Upper lobe of right lung (tissue), 1 donor: Measurements from ENCODE around the gene RBM39. TPM values are rescaled to one million over a fixed set of nuclear protein-coding genes. Genes with fewer than 3 reads are reported as not detected.

Source experiments
- ATAC-seq: fragments of 200-7000 bp; cut with Tn5 transposase; one replicate; pipeline ENCODE4 v1.9.1; 2020; ENCODE audit warnings: mild to moderate bottlenecking, moderate library complexity
- DNase-seq: peaks from one replicate; pipeline ENCODE4 v3.0.0-alpha.2; 2020
- H3K27ac ChIP-seq: fragments of 200-600 bp; one replicate; pipeline ENCODE4 v1.8.0; 2022
- H3K27me3 ChIP-seq: fragments of 200-600 bp; one replicate; pipeline ENCODE4 v1.8.0; 2022; ENCODE audit warnings: mild to moderate bottlenecking
- H3K36me3 ChIP-seq: fragments of 200-600 bp; one replicate; pipeline ENCODE4 v1.8.0; 2022
- H3K4me1 ChIP-seq: fragments of 200-600 bp; one replicate; pipeline ENCODE4 v1.8.0; 2022
- H3K4me3 ChIP-seq: fragments of 200-600 bp; one replicate; pipeline ENCODE4 v1.8.0; 2022; ENCODE audit warnings: mild to moderate bottlenecking
- H3K9me3 ChIP-seq: fragments of 200-600 bp; one replicate; pipeline ENCODE4 v1.8.0; 2022
- intact Hi-C: fragments of 100-400 bp; cut with DNase I; formaldehyde crosslinking; loops from one replicate; pipeline ENCODE4 v1.11.0; 2022
- total RNA-seq: library from RNA; stranded (reverse); fragmentation: NEBNext Ultra II Directional; extraction: Animal tissue kit (Norgen Biotek cat#: 25700); gene quantifications from one replicate; pipeline ENCODE4 v1.2.1, GENCODE V29; 2021
- TF ChIP-seq, protein P1 (sequence below): fragments of 200-600 bp; IDR thresholded peaks from one replicate; pipeline ENCODE4 v1.8.0; 2022; ENCODE audit warnings: antibody characterized with exemption
- donor health status: DM: no; HTN: yes; CAD: no; lungs with severe emphysema.

Gene RBM39
- total RNA-seq, 1 donor from 2014 or later, result 298 TPM

DNA sequence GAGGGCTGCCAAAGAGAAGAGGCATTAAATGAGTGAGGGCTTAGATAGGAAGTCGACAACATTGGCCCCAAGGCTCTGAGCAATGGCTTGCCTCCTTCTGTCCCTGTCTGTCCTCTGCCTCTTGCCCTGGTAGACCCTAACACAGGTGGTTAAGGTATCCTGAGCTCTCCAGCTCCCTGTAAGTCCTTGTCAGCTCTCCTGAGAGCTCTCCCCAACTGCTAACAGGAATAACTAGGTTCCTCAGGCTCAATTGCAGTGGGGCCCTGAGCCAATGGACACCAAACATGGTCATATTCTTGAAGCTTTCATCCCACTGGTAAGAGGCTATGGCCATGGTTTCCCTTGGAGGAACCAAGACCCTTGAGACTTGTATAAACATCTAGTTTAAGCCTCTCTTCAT lies 72.4 kb downstream of the RBM39 start:
- TF ChIP-seq, protein P1, sequence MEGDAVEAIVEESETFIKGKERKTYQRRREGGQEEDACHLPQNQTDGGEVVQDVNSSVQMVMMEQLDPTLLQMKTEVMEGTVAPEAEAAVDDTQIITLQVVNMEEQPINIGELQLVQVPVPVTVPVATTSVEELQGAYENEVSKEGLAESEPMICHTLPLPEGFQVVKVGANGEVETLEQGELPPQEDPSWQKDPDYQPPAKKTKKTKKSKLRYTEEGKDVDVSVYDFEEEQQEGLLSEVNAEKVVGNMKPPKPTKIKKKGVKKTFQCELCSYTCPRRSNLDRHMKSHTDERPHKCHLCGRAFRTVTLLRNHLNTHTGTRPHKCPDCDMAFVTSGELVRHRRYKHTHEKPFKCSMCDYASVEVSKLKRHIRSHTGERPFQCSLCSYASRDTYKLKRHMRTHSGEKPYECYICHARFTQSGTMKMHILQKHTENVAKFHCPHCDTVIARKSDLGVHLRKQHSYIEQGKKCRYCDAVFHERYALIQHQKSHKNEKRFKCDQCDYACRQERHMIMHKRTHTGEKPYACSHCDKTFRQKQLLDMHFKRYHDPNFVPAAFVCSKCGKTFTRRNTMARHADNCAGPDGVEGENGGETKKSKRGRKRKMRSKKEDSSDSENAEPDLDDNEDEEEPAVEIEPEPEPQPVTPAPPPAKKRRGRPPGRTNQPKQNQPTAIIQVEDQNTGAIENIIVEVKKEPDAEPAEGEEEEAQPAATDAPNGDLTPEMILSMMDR, result no peak
- Histone ChIP-seq H3K27ac (no peak overlapping the region), H3K9me3 (no peaks in the 10 kb centered on the region), H3K36me3 (peaks cover 62% of the 10 kb centered on the region), H3K4me1 (no peaks in the 10 kb centered on the region), H3K4me3 (no peak overlapping the region), H3K27me3 (no peaks in the 10 kb centered on the region)
- ATAC-seq, result no peak
- no peak for DNase-seq
- intact Hi-C loops, result no loop called here

DNA sequence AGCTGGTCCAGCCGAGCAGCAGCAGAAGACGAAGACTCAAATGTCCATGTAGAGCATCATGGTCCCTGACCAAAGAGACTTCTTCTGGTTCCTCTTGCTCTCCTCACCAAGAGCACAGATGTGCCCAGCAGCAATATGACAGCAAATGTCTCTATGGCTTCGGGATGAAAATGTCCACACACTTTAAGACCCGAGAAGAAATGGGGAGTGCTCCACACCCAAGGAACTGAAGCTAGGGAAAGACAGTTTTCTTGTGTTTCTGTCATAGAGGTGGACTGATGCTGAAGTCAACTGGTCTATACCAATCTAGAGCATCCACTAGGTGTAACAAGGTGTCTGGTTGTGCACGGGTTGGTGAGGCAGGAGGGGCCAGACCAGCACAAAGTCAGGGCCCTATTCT lies 72.8 kb downstream of the RBM39 start:
- no peak for ATAC-seq
- Histone ChIP-seq H3K4me3 (no peak overlapping the region), H3K27me3 (no peaks in the 10 kb centered on the region), H3K4me1 (no peaks in the 10 kb centered on the region), H3K36me3 (peaks cover 58% of the 10 kb centered on the region), H3K9me3 (no peaks in the 10 kb centered on the region), H3K27ac (no peak overlapping the region)
- intact Hi-C loops, result no loop called here
- TF ChIP-seq, protein P1, result no peak
- no peak for DNase-seq

DNA sequence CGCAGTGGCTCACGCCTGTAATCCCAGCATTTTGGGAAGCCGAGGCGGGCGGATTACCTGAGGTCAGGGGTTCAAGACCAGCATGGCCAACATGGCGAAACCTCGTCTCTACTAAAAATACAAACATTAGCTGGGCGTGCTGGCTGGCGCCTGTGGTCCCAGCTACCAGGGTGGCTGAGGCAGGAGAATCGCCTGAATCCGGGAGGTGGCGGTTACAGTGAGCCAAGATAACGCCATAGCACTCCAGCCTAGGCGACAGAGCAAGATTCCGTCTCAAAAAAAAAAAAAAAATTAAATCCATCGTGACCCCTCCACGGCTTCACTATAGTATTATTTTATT lies 76.1 kb downstream of the RBM39 start:
- intact Hi-C loops, result no loop called here
- H3K27me3 ChIP-seq, result no peaks in the 10 kb centered on the region
- H3K4me1 ChIP-seq, result peaks cover 24% of the 10 kb centered on the region
- DNase-seq (no peak), ATAC-seq (no peak)
- H3K27ac ChIP-seq, result no peak overlapping the region
- no peaks in the 10 kb centered on the region for H3K9me3 ChIP-seq
- peaks cover 25% of the 10 kb centered on the region for H3K36me3 ChIP-seq
- TF ChIP-seq, protein P1, result no peak
- H3K4me3 ChIP-seq, result no peak overlapping the region

DNA sequence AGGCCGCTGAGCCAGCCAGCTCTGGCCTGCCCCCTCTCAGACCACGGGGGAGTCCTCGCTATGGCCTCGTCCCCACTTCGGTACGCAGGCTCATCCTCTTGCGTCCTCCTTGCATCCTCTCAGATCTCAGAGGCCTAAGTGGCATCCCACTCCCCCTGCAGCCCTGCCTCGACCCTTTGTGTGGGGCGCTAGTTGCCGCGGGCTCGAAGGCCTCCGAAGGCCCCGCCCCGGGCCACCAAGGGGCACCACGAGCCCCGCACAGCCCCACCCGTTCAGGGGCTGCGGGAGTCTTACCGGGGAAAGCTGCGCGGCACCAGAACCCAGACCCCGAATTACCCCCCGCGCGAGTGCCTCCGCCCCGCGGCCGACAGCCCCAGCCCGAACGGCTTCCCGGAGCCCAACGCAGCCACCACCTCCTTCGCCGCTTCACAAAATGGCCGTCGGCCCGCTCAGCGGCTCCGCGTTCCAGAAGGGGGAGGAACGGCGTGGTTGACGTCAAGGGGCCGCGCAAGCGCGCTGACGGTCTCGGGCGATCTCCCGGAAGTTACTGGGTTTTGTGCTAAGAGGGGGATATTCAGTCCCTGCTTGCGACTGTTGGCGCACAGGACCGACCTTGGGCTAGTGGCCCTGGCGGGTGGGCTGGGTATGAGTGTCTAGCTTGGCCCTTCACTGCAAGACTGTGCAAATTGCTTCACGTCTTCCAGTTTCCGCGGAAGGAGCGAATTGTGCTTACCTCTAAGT lies 77.4 kb downstream of the RBM39 start, which contains the start of the genes CPNE1 and RBM12:
CPNE1 (minus strand) TSS at position 435 of the 741 bp plus-strand sequence. CDS start 31,977 bp downstream, outside the sequence.
RBM12 (minus strand) TSS at position 435 of the 741 bp plus-strand sequence. CDS start 9,578 bp downstream, outside the sequence.
- intact Hi-C loops, result no loop called here
- H3K27me3 ChIP-seq, result no peaks in the 10 kb centered on the region
- H3K9me3 ChIP-seq, result no peaks in the 10 kb centered on the region
- peak within 1 kb of the TSS; percentile 90 for H3K4me3 ChIP-seq
- DNase-seq (peak; percentile 96), ATAC-seq (peak; percentile 97)
- peak within 1 kb of the TSS; percentile 99 for H3K27ac ChIP-seq
- H3K36me3 ChIP-seq, result peaks cover 13% of the 10 kb centered on the region
- peaks cover 36% of the 10 kb centered on the region for H3K4me1 ChIP-seq
- TF ChIP-seq, protein P1, result no peak

DNA sequence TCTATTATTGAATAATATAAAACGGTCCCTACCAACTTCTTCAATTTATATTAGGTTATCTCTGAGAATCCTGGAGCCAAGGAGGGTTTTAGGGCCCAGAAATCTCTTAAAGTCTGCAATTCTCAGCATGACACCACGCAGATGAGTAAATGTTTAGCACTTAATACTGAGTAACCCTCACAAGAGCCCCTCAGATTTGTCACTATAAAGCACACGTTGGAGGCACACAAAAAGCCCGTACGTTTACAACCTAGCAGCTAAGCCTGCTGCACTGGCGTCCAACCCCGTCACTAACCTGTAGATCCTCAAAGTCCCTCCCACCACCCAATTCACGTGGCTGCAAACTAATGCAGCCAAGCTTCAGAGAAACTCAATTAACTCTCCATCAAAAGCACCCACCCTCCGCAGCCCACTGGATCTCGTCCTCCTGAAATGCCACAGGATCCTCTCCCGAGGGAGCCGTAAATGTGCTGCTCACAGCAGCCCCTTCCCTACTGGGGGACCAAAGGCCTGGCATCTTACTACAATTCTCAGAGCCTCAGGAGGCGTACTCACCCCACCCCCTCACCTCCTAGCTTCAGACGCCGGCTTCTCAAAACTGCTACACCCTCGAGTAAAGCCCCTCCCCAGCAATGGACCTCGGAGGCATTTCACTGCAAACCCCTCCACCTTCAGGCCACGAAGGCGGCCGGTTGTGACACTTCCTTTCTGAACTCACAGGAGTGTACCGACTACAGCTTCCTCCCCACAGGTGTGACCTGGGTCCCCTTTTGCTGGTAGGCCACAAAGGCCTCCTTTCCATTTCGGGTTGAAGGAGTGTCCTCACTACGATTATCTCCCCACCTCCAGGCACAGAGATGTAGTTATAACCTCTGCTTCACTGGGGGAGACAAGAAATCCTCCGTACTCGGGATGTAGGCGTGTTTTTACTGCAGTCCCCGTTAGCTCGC lies 78.3 kb downstream of the RBM39 start:
- intact Hi-C loops, result no loop called here
- DNase-seq (peak; percentile 74), ATAC-seq (peak; percentile 52)
- Histone ChIP-seq H3K9me3 (no peaks in the 10 kb centered on the region), H3K27me3 (no peaks in the 10 kb centered on the region), H3K36me3 (peaks cover 6% of the 10 kb centered on the region), H3K4me3 (peak overlapping the region; percentile 90), H3K27ac (peak overlapping the region; percentile 99), H3K4me1 (peaks cover 42% of the 10 kb centered on the region)
- TF ChIP-seq, protein P1, result no peak
